Activated CD8-positive, alpha-beta memory T cell treated with anti-CD3 and anti-CD28 coated beads, Interleukin-2, amount 50 U/mL, for 1 hour (primary cell): ENCODE data around the gene TEAD1.

Experiments
- DNase-seq: peaks from one replicate; pipeline ENCODE4 v3.0.0-alpha.2; 2020; ENCODE audit errors: extremely low read depth

Gene TEAD1

GRCh38 chr11:12666915-12667314 lies 7.3 kb upstream of the TEAD1 start:
- DNase-seq, result no peak

GRCh38 chr11:12667646-12668045 lies 6.6 kb upstream of the TEAD1 start:
- DNase-seq, result no peak

- DNase-seq, result no peak
Observed at GRCh38 chr11:12668166-12668565, 6.1 kb upstream of the TEAD1 start.

- no peak for DNase-seq
Observed at GRCh38 chr11:12669930-12670329, 4.3 kb upstream of the TEAD1 start.

GRCh38 chr11:12671370-12671769 lies 2.9 kb upstream of the TEAD1 start:
- DNase-seq, result no peak

- no peak for DNase-seq
Observed at GRCh38 chr11:12673601-12673923, 659 bp upstream of the TEAD1 start.

- DNase-seq, result no peak
Observed at GRCh38 chr11:12674571-12674935, 332 bp downstream of the TEAD1 start.

GRCh38 chr11:12674936-12675696 lies 895 bp downstream of the TEAD1 start:
- no peak for DNase-seq

- no peak for DNase-seq
Observed at GRCh38 chr11:12675951-12676711, 1.9 kb downstream of the TEAD1 start.

- DNase-seq, result no peak
Observed at GRCh38 chr11:12677131-12677530, 2.9 kb downstream of the TEAD1 start.

GRCh38 chr11:12678092-12678491 lies 3.9 kb downstream of the TEAD1 start:
- DNase-seq, result no peak

GRCh38 chr11:12678991-12679390 lies 4.8 kb downstream of the TEAD1 start:
- DNase-seq, result no peak

- no peak for DNase-seq
Observed at GRCh38 chr11:12679471-12679870, 5.2 kb downstream of the TEAD1 start.

- no peak for DNase-seq
Observed at GRCh38 chr11:12680246-12680939, 6.2 kb downstream of the TEAD1 start.

GRCh38 chr11:12680940-12681258 lies 6.7 kb downstream of the TEAD1 start:
- DNase-seq, result no peak

- no peak for DNase-seq
Observed at GRCh38 chr11:12681466-12681865, 7.2 kb downstream of the TEAD1 start.

GRCh38 chr11:12682288-12682687 lies 8.1 kb downstream of the TEAD1 start:
- DNase-seq, result no peak

- no peak for DNase-seq
Observed at GRCh38 chr11:12682737-12683500, 8.7 kb downstream of the TEAD1 start.

- no peak for DNase-seq
Observed at GRCh38 chr11:12683874-12684273, 9.7 kb downstream of the TEAD1 start.

- no peak for DNase-seq
Observed at GRCh38 chr11:12684315-12684714, 10.1 kb downstream of the TEAD1 start.

GRCh38 chr11:12684816-12685215 lies 10.6 kb downstream of the TEAD1 start:
- no peak for DNase-seq

- DNase-seq, result no peak
Observed at GRCh38 chr11:12685229-12685628, 11.0 kb downstream of the TEAD1 start.
